NCI-H2107 (cell line): ENCODE data around the gene STK33.

ENCODE experiments used
- DNase-seq: peaks from one replicate; lab custom pipeline; 2025; lab: John Stamatoyannopoulos, UW

The STK33 gene

GRCh38 chr11:8373519-8374432, 220.3 kb downstream of the STK33 start:
- no peak for DNase-seq

GRCh38 chr11:8372641-8373381, 221.2 kb downstream of the STK33 start:
- DNase-seq: no peak

GRCh38 chr11:8371516-8371884, 222.5 kb downstream of the STK33 start:
- DNase-seq: no peak

- DNase-seq: no peak
Measured at GRCh38 chr11:8370812-8371515, 223.1 kb downstream of the STK33 start.

- no peak for DNase-seq
Measured at GRCh38 chr11:8369592-8370205, 224.3 kb downstream of the STK33 start.

- DNase-seq: no peak
Measured at GRCh38 chr11:8368772-8369171, 225.3 kb downstream of the STK33 start.

- DNase-seq: no peak
Measured at GRCh38 chr11:8368194-8368593, 225.8 kb downstream of the STK33 start.

- no peak for DNase-seq
Measured at GRCh38 chr11:8366316-8366715, 227.7 kb downstream of the STK33 start.

- no peak for DNase-seq
Measured at GRCh38 chr11:8365216-8365941, 228.6 kb downstream of the STK33 start.

GRCh38 chr11:8363921-8364320, 230.1 kb downstream of the STK33 start:
- DNase-seq: no peak

- no peak for DNase-seq
Measured at GRCh38 chr11:8362899-8363298, 231.1 kb downstream of the STK33 start.

GRCh38 chr11:8362491-8362890, 231.5 kb downstream of the STK33 start:
- no peak for DNase-seq

GRCh38 chr11:8361664-8362210, 232.3 kb downstream of the STK33 start:
- DNase-seq: no peak

- no peak for DNase-seq
Measured at GRCh38 chr11:8361206-8361605, 232.8 kb downstream of the STK33 start.

GRCh38 chr11:8360086-8360828, 233.8 kb downstream of the STK33 start:
- no peak for DNase-seq

- DNase-seq: no peak
Measured at GRCh38 chr11:8359521-8359920, 234.5 kb downstream of the STK33 start.

- DNase-seq: no peak
Measured at GRCh38 chr11:8357891-8358566, 236.0 kb downstream of the STK33 start.

GRCh38 chr11:8357505-8357888, 236.5 kb downstream of the STK33 start:
- no peak for DNase-seq

GRCh38 chr11:8356721-8357504, 237.1 kb downstream of the STK33 start:
- no peak for DNase-seq
